AML-193 (cell line): ENCODE results near the gene AXIN1.
"Not testable (repeated sequence)": the region's sequence is repeated elsewhere in the genome, so short reads cannot be mapped to it uniquely, and the experiment has no call there.

Experiments
- DNase-seq, 2 experiments: peaks; one replicate each; lab custom pipeline; 2025; lab: John Stamatoyannopoulos, UW

The AXIN1 gene

DNA sequence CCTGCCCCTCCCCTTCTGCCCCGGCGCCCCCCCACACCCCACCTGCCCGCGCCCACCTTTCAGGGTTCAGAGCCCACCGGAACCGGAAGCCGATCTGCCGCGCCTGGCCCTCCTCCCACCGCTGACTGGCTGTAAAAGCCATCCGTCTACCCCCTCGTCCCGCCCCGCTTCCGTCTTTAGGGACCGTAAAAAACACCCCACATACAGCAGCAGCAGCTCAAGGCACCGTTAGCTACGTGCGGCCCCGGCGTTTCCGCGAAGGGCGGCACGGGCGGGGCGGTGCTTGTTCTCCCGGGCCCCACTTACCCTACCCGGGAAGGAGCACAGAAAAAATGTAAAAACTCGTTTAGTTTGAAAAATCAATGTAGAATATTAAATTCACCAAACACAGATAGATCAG, 17.9 kb upstream of the AXIN1 start, which contains the start of gene MRPL28:
Gene MRPL28 (minus strand): TSS at position 96 of the 400 bp plus-strand sequence. CDS start 320 bp downstream, outside the sequence.
- peak; percentile 88 to 91 for DNase-seq

DNA sequence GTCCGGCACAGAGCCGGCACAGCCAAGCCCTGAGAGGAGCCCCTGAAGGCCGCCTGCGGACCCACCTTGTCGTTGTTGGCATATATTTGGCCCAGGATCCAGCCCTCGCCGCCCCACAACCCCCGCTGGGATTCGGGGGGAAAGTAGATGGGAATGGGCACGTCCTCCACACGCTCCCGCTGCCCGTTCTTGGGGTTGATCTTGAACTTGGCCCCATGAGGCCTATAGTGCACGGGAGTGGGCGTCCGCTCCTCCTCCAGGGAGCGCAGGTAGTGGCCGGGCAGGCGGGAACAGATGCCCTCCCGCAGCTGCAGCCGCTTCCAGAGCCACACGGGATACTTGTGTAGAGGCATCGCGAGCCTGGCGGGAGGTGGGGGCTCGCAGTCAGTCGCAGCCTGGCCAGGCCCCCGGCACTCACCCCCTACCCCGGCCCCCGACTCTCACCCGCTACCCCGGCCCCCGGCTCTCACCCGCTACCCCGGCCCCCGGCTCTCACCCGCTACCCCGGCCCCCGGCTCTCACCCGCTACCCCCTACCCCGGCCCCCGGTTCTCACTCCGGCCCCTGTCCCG, 17.4 kb upstream of the AXIN1 start:
- no peak for DNase-seq

DNA sequence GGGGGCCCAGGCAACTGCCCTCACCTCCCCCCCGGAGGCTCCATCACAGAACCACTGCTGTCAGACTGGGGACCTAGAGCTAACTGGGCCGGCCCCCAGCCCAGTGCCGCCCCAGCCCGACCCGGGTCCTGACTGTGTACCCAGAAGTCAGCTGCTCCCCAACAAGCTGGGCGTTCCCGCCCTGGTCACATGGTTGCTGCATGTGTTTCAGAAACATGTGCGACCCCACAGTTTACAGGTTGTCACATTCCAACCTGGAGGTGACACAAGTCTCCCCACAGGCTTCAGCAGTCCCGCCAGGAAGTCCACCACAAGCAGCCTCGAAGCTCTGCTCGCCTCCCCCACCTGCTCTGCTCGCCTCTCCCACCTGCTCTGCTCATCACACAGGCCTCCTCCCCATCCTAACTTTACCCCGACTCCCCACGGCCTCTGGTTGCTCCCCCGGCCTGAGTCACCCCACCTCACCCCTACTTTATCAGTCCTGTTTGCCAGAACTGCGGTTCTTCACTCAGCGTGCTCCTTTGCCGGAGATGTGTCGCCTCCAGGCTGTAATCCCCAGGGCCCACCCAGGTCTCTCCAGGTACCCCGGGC, 16.8 kb upstream of the AXIN1 start:
- no peak for DNase-seq

DNA sequence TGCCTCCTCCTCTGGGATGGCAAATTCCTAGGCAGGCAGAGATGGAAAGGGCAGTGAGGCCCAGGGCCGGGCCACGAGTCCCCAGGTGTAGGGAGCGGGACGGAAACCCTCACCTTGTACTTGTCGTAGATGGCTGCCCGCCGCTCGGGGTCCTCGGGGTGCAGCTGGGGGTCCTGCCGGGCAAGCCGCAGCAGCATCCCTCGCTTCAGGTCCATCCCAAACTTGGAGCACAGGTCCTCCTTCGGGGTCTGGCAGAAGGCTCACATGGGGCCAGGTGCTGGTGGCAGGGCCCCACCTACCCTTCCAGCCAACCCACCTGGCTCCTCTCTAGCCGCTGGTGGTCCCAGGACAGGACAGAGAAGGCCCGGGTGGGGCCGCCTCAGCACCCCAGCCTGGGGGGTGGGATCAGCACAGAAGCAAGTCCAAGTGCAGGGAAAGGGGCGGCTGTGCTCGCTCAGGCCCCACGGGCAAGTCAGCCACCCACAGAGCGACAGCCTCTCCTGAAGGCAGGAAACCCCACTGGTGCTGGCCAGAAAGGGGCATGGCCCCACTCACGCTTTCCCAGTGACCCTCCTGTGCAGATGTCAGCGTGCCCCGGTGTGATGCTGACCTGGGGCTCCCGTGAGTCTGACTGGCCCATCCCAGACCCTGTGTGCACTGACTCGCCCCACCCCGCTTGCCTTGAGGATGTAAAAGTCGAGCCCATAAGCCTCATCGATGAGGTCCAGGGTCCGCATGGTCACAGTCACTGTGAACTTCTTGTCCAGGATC, 16.1 kb upstream of the AXIN1 start:
- DNase-seq: no peak

DNA sequence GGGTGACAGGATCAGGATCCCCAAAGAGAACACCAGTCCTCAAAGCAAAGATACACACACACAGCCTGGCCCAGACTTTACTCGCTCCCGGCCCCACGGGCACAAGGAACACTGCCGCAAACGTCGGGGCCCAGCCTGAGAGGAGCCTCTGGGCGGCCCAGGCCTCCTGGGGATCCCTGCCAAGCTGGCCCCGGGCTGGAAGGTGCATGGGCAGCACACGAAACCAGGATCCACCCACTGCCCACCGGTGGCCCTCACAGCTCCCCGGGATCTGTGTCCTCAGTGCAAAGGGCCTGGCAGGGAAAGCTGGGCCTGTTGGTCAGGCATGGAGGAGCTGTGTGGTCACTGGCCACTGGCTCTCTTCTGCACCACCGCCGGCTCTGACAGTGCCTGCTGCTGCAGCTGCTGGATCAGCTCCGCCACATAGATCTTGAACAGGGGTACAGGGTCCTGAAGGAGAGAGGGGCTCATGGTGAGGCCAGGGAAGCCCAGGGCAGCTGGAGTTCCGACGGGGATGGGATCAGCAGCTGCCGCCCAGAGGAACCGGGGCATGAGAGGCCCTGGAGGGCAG, 14.9 kb upstream of the AXIN1 start:
- no peak for DNase-seq

DNA sequence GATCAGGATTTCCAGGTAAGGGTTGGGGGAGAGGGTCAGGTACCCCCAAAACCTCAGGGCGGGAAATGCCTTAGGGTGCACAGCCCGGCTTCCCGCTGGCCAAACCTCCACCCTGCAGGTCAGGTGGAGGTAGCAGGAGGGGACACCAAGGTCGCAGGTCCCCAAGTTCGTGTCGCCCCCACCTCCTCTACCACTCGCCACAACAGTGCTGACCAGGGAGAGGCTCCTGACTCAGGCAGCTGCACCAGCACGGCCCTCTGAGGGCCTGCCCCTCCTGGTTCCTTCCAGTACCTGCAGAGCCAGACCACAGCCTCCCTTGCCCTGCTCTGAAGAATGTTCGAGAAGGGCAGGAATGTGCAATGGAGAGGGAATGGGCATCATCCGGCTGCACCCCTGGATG, 14.0 kb upstream of the AXIN1 start:
- no peak for DNase-seq

DNA sequence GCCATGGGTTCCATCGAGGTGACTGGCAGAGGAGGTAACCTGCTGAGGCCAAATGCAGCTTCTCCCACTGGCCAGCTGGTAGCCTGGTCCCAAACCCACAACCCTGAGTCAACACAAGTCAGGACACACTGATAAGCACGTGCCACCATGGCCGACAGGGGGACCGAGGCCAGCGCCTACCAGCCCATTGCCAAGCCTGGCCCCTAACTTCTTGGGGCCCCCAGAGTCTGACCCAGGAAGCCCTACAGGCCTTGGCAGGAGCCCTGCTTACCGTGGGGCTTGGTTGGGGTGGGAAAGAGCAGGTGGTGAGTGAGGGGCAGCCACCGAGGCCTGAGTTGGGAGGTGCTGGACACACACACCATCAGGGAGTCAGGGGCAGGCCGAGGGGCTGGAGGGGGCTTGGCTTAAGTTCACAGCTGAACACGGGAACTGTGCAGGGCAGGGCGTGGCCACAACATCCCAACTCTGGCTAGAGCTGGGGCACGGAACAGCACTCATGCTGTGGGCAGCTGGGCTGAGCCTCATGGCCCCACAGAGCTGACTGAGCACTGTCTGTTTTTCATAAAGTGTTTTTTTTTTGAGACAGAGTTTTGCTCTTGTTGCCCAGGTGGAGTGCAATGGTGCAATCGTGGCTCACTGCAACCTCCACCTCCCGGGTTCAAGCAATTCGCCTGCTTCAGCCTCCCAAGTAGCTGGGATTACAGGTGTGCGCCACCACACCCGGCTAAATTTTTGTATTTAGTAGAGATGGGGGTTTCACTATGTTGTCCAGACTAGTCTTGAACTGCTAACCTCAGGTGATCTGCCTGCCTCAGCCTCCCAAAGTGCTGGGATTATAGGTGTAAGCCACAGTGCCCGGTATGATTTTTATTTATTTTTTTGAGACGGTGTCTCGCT, 12.3 kb upstream of the AXIN1 start:
- DNase-seq: no peak

DNA sequence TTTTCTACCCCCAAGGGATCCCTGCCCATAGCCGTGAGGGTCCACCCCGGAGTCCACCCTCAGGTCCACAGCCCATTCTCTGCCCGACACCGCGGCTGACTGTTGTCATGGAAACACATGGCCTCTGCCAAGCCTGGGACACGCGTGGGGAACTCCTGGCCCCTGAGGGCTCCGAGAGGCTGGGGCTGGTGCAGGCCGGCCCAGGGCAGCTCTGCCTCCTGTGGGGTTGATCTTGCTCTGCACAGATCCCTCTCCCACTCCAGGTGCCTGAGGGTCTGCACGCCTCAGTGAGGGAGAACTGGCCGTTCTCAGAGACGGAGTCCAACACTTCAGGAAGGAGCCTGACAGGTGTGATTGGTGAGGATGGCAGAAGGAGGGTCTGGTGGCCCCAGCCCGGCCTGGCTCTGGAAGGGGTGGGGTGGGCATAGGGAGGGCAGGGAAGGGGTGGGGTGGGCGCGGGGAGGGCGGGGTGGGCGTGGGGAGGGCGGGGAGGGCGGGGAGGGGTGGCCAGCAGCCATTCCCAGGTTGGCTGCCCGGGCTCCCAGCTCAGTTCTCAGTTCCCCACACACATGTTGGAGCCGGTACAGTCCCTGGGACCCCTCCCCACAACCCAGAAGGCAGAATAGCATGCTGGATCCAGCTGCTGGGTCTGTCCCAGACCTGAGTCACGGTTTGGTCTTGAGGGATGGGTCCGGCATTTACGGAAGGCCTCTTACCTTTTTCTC, 11.4 kb upstream of the AXIN1 start:
- DNase-seq: no peak

DNA sequence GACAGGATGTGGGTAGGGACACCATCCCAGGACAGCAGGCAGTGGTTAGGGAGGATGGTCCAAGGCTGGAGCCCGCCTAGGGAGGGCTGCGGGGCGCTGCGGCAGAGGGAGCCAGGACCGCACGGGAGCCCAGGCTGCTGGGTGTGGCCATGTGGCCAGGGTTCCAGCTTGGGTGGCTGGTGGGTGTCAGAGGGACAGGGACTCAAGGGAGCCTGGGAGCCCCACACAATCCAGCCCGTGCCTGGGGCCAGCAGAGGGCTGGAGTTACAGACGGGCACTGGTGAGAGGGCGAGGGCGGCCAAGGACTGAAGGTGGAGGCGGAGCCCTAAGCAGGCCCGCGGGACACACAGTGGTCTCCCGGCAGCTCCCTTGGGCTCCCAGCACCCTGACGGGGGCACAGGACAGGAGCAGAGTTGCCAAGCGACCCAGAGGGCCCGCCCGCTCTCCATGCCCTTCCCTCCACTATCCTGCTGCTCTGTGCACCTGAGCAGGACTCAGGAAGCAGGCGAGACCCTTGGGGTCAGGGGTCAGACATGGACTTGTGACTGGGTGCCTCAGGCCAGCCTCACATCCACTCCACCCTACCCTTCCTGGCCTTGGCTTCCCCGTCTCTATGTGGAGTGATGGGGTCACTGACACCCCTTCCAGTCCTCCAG, 10.7 kb upstream of the AXIN1 start:
- no peak for DNase-seq

DNA sequence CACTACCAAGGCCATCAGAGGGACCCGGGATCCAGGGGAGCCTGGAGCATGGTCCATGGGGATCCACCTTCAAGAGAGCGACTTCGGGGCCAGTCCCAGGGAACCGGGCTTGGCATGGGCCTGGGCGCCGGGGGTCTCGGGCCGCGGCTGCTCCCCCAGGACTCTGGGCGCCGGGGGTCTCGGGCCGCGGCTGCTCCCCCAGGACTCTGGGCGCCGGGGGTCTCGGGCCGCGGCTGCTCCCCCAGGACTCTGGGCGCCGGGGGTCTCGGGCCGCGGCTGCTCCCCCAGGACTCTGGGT, 10.1 kb upstream of the AXIN1 start:
- not testable (repeated sequence) for DNase-seq

DNA sequence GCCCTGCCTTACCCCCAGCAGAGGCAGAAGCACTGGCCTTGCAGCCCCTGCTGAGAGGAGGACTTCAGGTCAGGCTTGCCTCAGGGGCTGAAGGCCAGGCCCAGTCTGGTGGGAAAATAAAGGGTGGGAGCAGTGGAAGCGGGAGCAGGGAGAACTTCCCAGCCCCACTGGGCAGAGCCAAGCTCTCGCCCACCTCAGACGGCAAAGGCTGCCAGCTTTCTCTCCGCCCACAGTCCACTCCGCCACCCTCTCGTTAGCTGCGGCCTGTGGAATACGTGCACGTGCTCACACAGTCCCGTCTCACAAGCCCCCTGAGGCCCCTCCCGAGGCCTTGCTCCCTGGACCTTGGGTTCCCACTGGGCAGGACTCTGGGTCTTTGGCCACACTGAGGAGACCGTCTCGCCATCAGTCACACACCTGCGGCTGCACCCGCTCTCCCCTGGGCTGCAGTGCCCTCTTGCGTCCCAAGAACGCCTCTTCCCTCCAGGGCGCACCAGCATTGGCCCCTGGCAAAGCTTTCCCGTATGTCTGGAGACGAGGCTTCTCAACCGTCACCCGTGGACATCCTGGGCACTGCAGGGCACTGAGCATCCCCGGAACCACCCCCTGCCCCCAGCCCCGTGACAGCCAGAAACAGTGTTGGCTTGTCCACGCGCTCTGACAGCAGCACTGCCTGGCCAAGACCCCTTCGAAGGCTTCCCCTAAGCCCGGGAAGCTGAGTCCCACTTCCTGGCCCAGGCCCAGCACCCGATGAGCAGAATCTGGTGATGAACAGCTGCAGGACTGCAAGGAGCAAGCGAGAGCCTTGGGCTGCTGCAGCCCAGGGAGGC, 9.6 kb upstream of the AXIN1 start:
- peak; percentile 59 to 63 for DNase-seq

DNA sequence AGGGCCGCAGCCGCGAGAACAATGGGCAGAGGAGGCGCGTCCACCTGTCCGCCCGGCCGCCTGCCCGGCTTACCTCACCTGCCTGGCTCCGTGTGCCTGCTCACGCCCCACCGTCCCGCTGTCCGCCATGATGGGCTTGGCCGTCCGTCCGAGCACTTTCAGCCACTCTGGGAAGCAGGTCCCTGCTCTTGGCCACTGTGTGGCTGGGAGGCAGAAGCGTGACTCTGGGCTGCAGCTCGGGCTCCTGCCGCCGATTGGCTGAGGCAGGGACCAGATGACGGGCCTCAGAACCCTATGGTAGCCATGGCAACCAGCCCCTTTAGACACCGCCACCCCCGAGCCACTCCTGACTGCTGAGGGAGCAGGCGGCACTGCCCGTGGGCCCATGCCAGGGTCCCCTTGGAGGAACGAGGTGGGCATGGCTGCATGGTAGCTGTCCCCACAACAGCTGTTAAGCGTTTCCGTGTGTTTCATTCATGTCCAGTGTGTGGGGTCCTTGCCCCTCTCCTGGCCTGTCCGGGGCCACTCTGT, 8.9 kb upstream of the AXIN1 start:
- no peak for DNase-seq

DNA sequence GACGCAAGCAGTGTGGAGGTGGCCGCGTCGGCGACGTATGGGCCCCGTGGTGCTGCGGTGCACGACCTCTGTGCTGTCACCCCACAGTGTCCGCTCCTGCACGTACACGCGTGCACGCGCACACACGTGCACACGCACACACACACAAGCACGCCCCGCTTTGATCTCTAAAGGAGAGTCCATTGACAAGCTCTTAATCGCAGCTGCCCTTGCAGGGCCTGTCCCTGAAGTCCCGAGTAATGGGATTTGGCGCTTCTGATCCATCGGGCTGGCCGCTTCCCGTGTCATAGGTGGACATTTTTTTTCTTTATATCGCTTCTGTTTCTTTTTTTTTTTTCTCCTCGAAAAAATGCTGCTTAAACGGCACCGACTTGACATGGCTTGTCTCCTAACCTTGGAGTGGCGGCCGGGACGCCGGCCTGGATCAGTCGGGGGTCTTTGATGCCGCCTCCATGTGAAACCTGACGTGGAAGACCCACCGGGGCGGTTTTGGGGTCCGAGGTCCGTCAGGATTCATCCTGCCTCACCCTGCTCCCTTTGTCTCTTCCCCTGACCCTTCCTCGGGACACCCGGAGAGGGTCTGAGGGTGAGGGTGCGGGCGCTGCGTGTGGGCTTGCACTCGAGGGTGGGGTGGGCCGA, 8.3 kb upstream of the AXIN1 start:
- DNase-seq: no peak

DNA sequence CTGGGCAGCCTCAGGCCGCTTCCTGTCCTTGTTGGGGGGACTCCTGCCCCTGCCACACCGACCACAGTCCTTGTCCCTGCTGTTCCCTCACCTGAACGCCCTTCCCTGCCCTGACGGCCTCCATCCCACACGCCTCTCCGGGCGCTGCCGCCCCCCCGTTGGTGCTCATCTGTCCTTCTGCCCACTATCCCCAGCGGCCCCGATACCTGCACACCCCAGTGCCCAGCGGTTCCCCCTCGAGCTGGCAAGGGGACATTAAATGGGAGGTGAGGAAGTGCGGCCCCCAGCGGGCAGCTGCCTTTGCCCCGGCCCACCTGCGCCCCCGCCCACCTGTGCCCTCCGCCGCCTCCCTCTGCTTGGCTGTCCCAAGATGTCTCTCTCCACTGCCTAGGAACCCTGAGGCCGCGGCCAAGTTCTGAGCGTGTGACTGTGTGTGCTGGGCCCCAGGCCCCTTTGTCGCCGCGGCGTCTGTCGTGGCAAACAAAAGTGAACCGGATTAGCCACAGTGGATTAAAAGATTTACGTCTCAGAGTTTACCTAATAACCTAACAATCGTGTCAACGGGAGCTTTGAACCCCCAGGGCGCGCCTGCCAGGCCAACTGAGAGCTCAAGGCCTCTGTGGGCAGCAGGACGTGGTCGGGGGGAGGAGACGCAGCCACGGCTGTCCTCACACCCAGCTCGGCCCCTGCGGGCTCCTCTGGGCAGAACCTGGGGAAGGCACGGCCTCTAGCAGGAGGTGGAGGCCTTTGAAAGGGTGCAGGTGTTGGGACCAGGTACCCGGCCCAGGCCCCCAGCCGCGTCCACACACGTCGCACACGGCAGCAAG, 7.6 kb upstream of the AXIN1 start:
- no peak for DNase-seq

DNA sequence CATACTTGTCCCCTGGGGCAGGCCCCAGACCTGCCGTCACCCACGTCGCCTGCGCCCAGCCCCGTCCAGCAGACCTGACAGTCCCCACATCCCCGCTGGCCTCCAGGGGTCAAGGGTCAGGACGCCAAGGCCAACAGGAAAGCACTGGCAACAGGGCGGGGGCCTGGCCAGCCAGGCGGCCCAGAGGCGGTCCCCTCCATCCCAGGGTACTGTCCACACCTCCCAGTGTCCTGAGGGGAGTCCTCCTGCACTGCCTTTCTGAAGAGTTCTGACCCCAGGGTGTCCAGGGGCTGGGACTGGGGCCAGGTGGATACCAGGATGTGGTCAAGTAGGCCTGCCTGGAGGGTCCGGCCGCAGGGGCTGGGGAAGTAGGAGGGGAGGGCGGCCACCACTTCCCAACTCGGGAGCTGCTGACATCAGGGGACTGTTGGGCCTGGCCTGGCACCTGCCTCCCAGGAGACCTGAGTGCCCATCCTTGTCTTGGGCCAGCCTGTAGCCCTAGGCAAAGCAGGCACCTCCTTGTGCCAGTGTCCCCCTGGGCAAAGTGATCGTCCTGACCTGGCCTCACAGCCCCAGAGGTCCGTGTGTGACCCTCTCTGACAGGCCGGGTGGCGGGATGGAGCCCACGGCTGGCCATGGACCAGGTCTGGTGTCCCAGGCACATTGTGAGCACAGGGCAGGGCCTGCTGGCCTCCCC, 6.7 kb upstream of the AXIN1 start:
- DNase-seq: no peak

DNA sequence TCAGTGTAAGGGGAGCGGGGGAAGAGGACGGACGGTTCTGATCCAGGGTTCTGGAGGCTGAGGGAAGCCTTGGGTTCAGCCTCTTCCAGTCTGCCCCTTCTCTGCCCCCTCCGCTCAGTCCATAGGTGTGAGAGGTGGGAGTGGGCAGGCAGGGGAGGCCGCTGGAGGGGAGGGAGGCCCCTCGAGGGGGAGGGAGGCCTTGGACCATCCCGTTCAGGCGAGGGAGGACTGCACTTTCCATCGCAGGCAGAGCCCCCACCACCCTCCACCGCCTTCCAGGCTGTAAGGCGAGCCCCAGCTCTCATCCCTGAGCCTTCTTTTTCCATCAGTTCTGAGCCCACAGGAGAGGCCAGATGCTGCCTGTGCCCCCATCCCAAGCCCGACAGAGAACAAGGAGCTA, 4.2 kb upstream of the AXIN1 start:
- no peak for DNase-seq

DNA sequence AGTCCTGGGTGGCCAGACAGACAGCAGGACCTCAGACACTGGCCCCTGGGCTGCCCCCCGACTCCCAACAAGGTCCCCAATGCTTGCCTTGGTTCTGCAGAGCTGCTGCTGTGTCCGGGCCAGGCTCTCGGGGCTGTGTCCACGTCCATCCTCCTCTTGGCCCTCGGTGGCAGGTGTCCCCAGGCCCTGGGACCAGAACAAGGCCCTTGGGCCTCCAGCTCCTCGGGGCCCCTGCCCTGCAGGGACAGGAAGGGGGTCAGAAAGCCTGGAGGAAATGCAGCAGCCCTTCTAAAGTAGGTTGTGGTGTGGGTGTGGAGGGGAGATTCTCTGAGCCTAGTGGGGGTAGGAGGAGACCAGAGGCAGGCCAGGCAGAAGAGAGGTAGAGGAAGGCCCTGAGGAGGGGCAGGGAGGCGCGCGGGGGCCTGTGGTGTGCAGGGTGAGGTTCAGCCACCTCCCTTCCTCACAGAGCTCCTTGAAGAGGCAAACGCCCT, 2.5 kb upstream of the AXIN1 start:
- DNase-seq: no peak
